ENCODE measurements around the gene METTL1.

GRCh38 chr12:57782608-57783465, 10.9 kb upstream of the METTL1 start, which contains the start of gene TSFM:
- TF ChIP-seq, protein P1, sequence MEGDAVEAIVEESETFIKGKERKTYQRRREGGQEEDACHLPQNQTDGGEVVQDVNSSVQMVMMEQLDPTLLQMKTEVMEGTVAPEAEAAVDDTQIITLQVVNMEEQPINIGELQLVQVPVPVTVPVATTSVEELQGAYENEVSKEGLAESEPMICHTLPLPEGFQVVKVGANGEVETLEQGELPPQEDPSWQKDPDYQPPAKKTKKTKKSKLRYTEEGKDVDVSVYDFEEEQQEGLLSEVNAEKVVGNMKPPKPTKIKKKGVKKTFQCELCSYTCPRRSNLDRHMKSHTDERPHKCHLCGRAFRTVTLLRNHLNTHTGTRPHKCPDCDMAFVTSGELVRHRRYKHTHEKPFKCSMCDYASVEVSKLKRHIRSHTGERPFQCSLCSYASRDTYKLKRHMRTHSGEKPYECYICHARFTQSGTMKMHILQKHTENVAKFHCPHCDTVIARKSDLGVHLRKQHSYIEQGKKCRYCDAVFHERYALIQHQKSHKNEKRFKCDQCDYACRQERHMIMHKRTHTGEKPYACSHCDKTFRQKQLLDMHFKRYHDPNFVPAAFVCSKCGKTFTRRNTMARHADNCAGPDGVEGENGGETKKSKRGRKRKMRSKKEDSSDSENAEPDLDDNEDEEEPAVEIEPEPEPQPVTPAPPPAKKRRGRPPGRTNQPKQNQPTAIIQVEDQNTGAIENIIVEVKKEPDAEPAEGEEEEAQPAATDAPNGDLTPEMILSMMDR (IDR thresholded peaks at IDR 0.05; ENCODE audit: insufficient read depth, low read length, poor library complexity, severe bottlenecking), result peak; percentile 88
- no peak for TF ChIP-seq EZH2phosphoT487 (conservative IDR thresholded peaks at IDR 0.05; ENCODE audit: low read length)

All from SU-DHL-6 (cell line).